GM12864 (cell line): ENCODE results near the gene ABCB9.

Source experiments
- DNase-seq: peaks from one replicate; pipeline ENCODE4 v3.0.0-alpha.2; 2011; ENCODE audit warnings: low read depth
- H3K4me3 ChIP-seq: 2 replicates; pipeline ENCODE4 v1.5.1; 2011; ENCODE audit warnings: mild to moderate bottlenecking, low read depth, low read length, control low read depth
- CTCF ChIP-seq: IDR thresholded peaks from 2 replicates; pipeline ENCODE4 v1.5.1; 2011; ENCODE audit warnings: low read depth, mild to moderate bottlenecking, moderate library complexity, low read length, control low read depth, inconsistent platforms; ENCODE audit errors: missing control alignments

Gene ABCB9

GRCh38 chr12:122980183-122981035, 14.1 kb upstream of the ABCB9 start, which contains the start of gene ARL6IP4:
TSS of gene ARL6IP4 (plus strand) at chr12:122980681. CDS start at chr12:122981140, 459 bp downstream.
- H3K4me3 ChIP-seq: peak within 1 kb of the TSS; percentile 68
- no peak for DNase-seq
- TF ChIP-seq CTCF: no peak

GRCh38 chr12:122979908-122980182, 13.6 kb upstream of the ABCB9 start:
- TF ChIP-seq CTCF: no peak
- peak; percentile 40 for DNase-seq
- peak overlapping the region; percentile 68 for H3K4me3 ChIP-seq

GRCh38 chr12:122979001-122979907, 13.0 kb upstream of the ABCB9 start:
- H3K4me3 ChIP-seq: peak overlapping the region; percentile 68
- no peak for TF ChIP-seq CTCF

GRCh38 chr12:122978507-122978955, 12.3 kb upstream of the ABCB9 start:
- H3K4me3 ChIP-seq: no peak overlapping the region
- no peak for DNase-seq
- no peak for TF ChIP-seq CTCF

More at GRCh38 chr12:122979001-122979907, 13.0 kb upstream of the ABCB9 start:
- no peak for DNase-seq

- DNase-seq: no peak
- no peak for TF ChIP-seq CTCF
- H3K4me3 ChIP-seq: no peak overlapping the region
These were observed 11.6 kb upstream of the ABCB9 start for GRCh38 chr12:122977655-122978392.

- no peak for DNase-seq
- no peak overlapping the region for H3K4me3 ChIP-seq
- no peak for TF ChIP-seq CTCF
These were observed 10.9 kb upstream of the ABCB9 start for GRCh38 chr12:122977153-122977552.
